OCI-LY3 (cell line): Measurements from ENCODE around the gene CCDC110.

Experiments used
- CTCF ChIP-seq: fragments of 200-600, 300-600 bp; sonication (generic); IDR thresholded peaks from 2 replicates; pipeline ENCODE4 v1.5.1; 2014; ENCODE audit warnings: antibody characterized with exemption, low read length, low read depth
- EZH2phosphoT487 ChIP-seq: fragments of 200-600 bp; shearing (Covaris generic); IDR thresholded peaks from 2 replicates; pipeline ENCODE4 v1.6.1; 2018; ENCODE audit warnings: antibody characterized with exemption, mixed run types, low read depth

- TF ChIP-seq CTCF (no peak), EZH2phosphoT487 (no peak)
These were observed 72.1 kb downstream of the CCDC110 start for GRCh38 chr4:185399466-185399865.
